Hematopoietic multipotent progenitor cell treated with erythropoietin and hydrocortisone succinate and interleukin-3 and kit ligand, for 8 days (in vitro differentiated cells): ENCODE measurements around the gene GALNT5.
"Not testable (repeated sequence)": the region's sequence is repeated elsewhere in the genome, so short reads cannot be mapped to it uniquely, and the experiment has no call there.

ENCODE experiments used
- DNase-seq: peaks from one replicate; pipeline ENCODE4 v3.0.0-alpha.2; 2015

Gene GALNT5

DNA sequence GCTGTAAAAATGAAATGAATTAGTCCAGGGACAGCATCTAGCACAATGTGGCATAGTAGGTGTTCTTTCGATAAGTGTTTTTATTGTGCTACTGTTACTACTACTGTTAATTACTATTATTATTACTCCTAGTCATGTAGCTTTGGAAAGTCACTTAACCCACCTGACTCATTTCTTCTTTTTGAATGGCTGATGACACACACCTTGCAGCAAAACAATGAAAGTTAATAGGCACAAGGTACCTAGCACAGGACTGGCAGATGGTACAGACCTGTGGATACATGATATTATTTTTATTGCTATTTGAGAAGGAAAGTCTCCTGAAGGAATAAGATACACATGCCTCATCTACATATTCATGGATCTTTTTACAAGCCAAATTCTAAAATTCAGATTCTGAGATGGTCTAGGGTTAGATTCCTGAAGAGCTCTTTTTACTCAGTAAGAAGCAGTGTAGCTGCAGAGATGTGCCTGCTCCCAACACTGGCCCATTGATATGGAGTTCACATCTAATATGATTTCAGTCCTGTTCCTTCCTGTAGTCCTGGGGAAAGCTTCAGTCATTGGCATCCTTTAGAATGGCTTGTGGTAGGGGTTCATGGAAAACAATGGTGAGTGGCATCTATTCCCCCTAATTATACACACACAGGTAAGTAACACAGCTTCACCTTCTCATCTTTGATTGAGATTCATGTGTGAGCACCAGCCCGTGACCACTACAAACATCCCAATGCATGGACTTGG, 76.0 kb downstream of the GALNT5 start:
- DNase-seq, result no peak

DNA sequence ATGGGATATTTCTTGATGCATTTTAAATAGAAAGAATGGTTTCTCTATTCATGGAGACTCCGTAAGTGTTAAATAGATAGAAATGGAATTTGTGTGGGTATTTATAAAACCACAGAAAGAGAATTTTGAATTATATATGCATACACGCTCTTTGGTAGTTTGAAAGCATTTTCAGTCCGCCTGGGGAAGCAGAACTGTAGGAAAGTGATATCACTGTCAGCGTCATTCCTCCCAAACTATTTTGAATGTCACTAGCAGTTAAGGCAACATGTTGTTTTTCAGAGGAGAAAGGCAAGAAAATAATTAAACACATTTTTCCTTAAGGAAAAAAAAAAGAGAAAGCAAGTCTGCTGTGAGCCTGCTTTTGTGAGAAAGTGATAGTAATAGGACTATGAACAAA, 76.8 kb downstream of the GALNT5 start:
- no peak for DNase-seq

DNA sequence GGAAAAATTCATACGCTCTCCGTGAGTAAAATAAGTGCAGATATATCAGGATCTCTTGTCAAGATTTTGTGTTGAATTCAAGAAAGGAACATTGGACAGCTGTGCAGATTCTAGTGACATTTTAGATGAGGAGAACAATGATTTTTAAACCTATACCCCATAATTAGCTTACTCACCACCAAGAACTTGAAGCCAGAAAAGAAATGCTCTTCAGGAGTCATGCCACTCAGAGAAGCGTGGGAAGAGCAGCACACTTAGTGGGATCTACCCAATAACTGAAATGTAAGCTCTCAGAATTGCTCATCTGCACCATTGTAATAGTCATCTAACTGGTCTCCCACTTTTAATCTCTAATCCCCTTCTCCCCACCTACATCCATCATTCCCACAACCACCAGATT, 77.3 kb downstream of the GALNT5 start:
- DNase-seq, result no peak

DNA sequence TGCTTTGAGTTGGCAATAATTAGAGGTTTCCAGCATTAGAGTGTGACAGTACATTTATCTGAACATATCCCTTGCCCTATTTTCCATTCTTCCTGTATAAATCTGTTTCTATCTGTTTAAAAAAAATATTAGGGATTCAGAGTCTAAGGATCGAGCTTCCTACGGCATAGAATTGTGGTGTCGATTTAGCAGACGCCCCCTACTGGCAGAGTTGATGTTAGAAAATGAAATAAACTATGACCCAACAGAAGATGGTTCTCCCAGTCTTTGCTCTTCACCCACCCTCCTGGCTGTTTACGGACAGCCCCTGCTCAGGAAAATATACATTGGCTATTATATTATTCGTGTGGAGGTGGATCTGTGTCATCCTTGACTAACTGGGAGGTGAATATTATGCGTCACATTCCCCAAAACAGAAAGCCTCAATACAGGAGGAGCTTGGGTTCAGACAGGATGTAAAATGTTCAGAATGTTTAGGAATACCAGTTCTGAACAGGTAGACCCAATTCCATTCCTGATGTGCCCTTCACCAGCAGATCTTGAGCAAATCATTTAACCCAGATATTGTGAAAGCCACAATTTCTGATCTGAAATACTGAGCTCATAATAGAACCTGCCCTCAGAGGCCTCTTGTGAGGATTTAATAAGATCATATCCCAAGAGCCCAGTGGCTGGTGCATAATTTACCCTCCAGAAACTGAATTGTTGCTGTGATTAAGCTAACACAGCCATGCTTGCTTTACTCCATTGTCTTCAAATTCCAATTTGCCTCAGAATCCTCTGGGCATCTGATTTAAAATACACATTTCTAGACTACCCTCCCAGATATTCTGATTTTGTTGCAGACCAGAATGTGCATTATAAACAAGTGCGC, 78.9 kb downstream of the GALNT5 start:
- DNase-seq, result peak; percentile 61

DNA sequence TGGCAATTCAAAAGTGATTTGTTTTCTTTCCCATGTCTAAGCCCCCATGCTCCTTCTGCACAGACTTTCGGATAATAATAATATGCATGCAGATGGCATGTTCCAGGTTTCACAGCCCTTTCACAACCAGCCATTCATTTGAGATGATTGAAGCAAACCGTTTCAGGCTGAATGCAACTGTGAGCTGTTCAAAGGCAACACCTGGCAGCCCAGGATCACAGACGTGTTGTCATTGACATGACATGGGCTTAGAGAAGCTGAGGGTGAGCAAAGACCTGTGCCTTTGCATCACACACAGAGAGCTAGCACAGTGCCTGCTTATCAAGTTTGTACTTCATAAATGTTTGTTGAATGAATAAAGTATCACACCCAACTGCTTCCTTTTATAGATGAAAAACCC, 80.5 kb downstream of the GALNT5 start:
- no peak for DNase-seq

DNA sequence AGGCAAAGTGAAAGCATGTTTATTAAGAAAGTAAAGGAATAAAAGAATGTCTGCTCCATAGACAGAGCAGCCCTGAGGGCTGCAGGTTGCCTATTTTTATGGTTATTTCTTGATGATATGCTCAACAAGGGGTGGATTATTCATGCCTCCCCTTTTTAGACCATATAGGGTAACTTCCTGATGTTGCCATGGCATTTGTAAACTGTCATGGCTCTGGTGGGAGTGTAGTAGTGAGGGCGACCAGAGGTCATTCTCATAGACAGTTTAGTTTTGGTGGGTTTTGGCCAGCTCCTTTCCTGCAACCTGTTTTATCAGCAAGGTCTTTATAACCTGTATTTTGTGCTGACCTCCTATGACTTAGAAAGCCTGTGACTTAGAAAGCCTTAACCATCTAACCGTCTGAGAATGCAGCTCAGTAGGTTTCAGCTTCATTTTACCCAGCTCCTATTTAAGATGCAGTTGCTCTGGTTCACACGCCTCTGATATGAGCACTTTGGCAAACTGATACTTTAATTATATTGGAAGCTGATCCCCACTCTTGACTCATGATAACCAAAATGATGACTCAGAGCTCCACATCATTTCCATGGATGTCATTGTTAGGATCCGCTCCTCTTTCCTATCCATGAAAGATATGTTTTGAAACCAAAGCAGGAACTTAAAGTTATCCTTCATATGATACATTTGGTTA, 82.6 kb downstream of the GALNT5 start:
- DNase-seq, result no peak

DNA sequence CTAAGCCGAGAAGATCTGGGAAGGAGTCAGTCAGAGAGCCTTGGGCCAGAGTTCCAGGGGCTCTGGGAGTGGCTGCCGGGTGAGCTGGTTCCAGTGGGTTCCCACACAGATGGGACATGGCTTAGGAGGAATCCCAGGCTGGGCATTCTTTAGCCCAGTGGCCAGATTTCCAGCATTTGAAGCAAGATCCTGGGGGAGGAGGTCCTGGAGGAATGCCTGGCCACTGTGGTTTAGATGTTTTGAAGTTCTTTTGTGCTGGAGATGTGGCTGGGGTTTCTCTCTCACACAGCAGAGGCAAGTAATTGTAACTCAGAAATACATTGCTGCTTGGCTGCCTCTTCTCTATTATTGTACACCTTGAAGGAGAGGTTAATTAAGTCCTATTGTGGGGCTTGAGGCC, 83.9 kb downstream of the GALNT5 start:
- DNase-seq, result not testable (repeated sequence)

DNA sequence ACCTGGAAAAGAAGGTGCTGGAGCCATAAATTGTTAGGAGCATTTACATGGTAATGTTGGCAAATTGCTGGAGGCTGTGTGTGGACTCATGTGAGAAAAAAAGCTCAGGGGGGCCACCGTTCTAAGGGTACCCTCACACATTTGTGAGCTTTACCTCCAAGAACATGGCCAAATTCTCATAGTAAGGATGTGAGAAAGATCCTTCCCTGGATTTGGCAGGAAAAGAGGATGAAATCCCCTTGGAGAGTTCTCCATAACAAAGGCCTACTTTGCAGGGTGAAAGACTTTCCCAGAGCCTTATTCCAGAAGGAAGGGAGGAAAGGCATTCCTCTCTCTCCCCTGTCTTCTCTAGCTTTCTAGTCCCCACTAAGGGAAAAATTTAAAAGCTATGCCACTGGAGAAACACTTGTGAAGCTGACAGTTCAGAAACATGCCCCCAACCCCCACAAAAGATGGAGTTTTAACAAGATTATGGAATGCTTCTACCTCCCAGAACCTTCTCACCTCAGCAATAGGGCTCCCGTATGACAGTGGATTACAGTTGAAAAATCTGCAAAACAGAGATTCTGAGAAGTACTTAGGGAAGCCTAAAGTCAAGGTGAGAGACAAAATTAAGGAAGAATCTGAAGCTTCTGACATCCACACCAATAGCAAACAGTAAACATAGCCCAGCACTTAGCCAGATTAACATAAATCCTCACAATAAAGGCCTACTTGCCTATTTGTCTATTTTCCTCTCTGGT, 88.3 kb downstream of the GALNT5 start:
- DNase-seq, result no peak

DNA sequence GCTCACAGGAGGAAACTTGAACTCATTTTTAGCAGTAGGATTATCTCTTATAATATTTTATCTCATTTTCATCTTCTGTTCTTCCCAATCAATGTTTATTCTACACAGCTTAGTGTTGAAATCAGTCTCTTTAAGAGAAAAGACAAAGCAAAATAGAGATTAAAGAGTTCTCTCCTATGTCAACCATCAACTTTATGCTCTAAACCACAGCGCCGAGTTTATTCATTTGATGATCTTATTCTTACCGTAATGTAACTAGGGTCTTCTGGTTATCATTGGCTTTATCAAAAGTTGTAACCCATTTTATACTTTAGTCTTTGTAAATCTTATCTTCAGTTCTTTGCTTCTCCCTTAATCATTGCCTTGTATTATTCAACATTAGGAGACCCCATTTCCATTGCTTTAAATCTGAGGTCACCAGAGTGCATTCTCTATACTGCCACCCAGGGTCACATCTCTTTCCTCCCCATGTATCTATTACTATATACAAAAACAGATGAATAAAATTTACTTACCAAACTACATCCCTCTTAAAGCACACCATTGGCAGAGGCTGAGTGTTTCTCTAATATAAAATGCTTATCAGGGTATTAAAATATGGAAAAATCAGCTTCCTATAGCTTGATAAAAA, 90.9 kb downstream of the GALNT5 start:
- no peak for DNase-seq

DNA sequence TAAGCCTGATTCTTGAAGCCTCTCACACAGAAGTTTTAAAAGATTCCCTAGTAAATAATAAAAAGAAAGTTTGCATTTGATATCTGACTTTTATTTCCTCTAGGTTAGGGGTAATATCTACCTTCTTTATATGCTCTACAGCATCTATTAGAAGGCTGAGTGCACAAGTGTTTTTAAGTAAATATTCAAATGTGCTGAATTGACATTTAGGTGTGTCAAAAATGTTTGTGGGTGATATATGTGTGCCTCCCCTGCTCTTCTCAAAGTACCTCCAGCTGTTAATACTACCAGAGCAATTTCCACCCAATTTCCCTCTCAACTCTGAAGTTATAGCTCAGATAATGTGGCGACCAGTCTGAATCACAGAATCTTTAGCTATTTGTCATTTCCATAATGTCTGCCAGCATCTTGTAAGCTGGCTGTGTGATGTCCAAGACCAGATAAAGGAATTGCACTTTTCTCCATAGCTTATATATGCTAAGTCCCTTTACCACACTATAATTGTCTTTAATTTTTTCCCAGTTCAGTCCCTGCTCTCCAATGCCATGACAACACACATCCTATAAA, 92.5 kb downstream of the GALNT5 start:
- DNase-seq, result no peak

DNA sequence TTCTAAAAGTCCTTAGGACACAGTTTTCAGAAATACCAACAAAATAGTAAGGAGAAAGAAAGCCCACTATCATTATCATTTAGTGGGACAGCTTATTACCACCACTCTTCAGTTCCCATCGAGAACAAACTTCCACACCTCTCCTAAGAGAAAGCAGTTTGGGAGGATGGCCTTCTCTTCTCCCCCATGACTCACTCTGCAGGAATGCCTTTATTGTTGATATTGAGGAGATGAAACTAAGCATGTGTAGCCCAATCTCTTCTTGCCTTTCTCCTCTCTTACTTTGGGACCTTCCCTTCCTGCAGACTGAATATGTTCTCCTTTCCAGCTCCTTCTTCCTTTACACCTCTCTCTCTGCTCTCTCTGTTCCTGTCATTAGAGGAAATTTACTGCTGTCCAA, 98.1 kb downstream of the GALNT5 start:
- no peak for DNase-seq

DNA sequence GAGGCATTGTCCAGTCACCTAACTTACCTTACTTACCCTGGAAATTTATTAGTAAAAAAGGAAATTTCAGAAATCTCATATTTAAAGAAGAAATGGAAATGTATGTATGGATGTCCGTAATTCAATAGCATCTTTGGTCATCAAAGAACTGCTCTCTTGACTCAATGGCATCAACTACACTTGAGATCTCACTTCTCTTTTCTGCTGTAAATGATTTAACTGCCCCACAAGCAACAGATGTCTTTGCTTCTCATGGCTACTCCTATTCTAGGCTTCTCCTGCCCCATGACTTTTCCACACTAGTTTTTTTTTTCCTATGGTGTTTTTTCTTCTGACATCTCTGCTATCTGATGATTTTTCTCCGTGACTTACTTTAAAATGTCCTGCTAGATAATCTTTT, 102.1 kb downstream of the GALNT5 start:
- DNase-seq, result no peak

DNA sequence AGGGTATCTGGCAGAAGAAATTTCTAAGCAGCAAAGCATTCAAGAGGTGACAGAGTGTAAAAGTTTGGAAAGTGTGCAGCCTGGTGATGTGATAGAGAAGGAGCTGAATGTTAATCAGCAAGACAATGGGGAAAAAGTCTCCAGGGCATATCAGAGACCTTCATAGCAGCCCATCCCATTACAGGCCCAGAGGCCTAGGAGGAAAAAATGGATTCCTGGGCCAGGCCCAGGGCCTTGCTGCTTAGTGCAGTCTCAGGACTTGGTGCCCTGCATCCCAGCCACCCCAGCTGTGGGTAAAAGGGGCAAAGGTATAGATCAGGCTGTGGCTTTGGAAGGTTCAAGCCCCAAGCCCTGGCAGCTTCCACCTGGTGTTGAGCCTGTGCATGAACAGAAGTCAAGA, 104.0 kb downstream of the GALNT5 start:
- no peak for DNase-seq

DNA sequence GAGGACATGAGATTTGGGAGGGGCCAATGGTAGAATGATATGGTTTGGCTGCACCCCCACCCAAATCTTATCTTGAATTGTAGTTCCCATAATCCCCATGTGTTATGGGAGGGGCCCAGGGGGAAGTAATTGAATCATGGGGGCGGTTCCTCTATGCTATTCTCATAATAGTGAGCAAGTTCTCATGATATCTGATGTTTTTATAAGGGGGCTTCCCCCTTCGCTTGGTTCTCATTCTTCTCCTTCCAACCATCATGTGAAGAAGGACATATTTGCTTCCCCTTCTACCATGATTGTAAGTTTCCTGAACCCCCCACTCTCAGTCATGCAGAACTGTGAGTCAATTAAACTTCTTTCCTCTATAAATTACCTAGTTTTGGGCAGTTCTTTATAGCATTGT, 105.1 kb downstream of the GALNT5 start:
- DNase-seq, result no peak

DNA sequence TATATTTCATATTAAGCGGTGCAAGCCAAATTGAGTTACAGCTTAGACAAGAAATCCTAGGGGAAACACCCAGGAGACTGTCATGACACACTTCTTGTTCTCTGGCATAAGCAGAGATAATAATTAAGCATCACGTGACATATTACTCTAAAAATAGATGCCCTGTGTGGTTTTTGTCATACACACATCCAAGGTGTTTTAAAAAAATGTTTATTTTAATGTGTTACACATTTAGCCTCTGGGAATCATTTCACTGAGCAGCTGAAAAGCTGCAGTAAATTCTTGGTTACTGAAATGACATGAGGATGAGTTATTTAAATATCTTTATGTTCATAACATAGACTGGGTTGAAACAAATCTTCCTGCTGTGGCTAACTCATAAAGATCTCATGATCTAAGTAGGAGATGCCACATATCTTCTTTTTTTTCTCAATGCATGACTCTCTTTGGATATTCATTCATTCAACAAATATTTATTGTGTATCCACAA, 106.2 kb downstream of the GALNT5 start:
- DNase-seq, result no peak
